HG02678 (cell line): ENCODE measurements around the gene PSMD13.
A peak's percentile ranks its signal among the peaks of the same experiment; 100 is the strongest.

ENCODE experiments used
- ATAC-seq: cut with Tn5 transposase; IDR thresholded peaks from one replicate; pipeline ENCODE4 v1.9.1; 2021; ENCODE audit warnings: mild to moderate bottlenecking, moderate library complexity; ENCODE audit not compliant: unreplicated experiment

The PSMD13 gene

DNA sequence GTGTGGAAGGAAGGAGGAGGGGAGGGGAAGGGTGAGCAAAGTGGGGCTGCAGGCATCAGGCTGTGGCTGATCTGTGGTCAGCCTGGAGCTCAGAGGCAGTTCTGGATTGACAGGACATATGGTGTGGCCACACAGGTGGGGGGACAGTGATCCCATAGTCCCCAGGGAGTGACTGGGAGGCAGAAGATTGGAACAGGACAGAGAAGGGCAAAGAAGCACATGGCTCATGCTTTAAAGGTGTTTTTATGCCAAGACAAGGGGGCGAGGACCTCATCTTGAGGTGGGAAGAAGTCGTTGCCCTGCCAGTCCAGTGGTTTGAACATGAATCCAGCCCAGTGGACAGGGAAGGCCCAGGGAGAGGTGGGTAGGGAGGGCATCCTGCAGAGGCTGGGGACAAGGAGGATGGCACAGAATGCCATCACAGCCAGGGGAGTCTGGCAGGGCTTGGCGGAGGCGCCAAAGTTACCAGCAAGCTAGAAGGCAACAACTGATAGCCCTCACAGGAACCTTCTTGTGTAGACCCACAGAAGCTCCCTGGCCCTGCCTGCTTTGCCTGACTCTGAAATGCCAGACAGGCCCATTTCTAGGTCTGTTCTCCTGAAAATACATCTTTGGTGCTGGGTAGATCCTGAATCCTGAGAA is 32.7 kb upstream of the PSMD13 start:
- ATAC-seq = no peak

DNA sequence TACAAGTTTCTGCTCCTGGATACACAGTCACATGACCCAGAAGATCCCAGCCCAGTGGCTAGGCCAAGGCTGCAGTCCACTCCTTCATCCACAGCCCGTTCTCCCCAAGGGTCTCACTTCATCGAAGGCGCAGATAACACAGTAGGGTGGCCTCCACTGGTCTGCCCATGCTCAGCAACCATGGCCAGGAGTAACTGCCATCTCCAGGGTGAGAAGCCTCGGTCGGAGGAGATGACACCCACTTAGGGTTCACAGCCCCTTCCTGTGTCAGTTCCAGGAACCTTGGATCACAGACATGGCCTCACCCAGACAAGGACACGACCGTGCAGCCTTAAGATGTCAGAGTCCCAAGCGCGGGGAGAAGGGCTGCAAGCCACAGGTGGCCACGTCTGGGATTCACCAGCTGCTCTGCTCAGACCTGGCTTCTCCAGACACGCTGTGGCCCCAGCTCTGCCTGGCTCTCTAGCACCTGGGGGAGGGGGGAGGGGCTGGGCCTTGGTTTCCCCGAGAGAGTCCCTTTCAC is 32.1 kb upstream of the PSMD13 start:
- ATAC-seq = no peak

DNA sequence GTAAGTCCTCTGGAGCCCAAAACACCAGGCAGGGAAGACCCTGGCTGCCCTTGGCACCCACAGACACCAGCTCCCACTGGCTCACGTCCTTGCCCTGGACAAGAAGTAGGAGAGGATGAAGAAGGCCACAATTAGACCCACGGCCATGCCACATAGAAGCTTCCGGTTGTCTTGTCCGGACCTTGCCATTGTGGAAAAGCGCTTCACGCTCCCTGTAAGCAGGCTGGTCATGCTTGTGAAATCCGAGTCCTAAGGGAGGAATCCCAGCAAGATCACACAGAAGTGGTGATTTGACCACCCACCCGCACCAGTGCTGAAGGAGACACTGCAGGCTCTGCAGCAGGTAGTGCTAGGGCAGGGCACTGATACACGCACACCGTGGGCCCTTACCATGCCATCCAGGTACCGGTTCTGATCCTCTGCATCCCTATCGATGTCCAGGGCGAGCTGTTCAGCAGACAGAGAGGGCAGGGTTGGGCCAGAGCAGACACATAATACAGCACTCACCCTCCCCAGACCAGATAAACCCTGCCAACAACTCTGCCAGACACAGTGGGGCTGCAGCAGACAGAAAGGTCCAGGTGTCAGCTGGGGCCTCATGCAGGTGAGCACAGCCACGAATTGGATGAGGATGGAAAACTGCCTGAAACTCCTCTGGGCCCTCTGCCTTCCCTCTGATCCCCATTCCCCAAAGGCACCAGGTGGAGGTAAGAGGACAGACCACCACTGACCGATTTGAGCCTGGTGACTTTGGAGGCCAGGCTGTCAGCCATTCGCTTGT is 31.4 kb upstream of the PSMD13 start:
- no peak for ATAC-seq

DNA sequence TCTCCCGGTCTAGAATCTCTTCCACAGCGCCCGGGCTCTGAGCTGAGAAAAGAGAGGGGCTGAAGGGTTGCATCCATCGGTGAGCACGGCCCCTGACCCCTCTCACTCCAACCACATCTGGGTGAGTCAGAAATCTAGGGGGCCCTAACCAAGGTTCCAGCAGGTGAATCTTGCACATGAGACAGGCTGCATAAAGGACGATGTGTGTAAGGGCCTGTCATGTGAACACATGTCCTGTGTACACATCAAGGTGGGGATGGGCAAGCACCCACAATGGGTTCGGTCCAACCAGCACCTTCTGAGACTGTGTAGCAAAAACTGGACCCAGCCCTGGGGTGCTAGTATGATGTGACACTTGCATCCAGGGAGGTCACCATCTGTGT is 30.8 kb upstream of the PSMD13 start:
- ATAC-seq = no peak

- ATAC-seq = peak; percentile 24
Measured at GRCh38 chr11:206526-207207, 30.1 kb upstream of the PSMD13 start.

DNA sequence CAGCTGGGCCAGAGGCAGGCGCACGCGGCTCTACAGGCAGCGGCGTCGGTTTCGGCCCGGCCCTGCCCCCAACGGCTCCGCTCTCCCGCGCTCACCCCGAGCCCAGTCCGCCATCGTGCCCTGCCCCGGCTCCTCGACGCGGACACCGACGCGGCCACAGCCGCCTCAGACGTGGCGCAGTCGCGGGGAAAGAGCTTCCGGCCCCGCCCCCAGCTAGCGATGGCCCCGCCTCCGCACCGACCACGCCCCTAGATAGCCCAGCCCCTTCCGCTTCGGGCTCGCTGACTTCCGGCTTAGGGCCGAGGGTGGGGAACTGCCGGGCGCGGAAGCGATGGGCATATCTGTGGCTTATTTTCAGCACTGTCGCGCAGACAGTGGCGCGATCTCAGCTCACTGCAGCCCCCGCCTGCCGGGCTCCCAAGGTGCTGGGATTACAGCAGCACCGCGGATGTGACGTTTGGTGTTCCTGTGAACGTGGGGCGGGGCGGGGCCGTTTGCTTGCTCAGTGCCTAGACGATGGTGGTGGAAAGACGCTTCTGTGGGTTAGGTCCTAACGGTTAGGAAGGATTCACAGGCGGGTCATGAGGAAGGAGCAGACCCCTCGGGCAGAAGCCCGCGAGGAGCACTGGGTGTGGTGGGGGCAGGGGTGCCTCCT is 29.4 kb upstream of the PSMD13 start, which contains the start of the genes BET1L and RIC8A:
TSS of gene BET1L (minus strand) at position 192 of the 655 bp plus-strand sequence. CDS start at position 114, 78 bp downstream.
TSS of gene RIC8A (plus strand) at position 501 of the 655 bp plus-strand sequence. CDS start 1,147 bp downstream, outside the sequence.
- ATAC-seq = peak; percentile 78

- ATAC-seq = no peak
Measured at GRCh38 chr11:207863-208180, 29.0 kb upstream of the PSMD13 start.

GRCh38 chr11:208181-208916 is 28.4 kb upstream of the PSMD13 start:
- peak; percentile 48 for ATAC-seq

- ATAC-seq = no peak
Measured at GRCh38 chr11:208917-209260, 27.9 kb upstream of the PSMD13 start.

DNA sequence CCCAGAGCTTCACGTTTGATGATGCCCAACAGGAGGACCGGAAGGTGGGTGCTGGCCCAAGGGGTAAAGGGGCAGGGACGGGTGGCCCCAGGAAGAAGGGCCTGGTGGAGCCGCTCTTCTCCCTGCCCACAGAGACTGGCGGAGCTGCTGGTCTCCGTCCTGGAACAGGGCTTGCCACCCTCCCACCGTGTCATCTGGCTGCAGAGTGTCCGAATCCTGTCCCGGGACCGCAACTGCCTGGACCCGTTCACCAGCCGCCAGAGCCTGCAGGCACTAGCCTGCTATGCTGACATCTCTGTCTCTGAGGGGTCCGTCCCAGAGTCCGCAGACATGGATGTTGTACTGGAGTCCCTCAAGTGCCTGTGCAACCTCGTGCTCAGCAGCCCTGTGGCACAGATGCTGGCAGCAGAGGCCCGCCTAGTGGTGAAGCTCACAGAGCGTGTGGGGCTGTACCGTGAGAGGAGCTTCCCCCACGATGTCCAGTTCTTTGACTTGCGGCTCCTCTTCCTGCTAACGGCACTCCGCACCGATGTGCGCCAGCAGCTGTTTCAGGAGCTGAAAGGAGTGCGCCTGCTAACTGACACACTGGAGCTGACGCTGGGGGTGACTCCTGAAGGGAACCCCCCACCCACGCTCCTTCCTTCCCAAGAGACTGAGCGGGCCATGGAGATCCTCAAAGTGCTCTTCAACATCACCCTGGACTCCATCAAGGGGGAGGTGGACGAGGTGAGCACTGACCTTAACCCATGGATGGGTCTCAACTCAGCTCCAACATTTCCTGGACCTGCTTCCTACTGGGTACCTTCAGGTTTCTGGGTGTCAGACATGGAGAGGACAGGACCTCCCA is 27.3 kb upstream of the PSMD13 start:
- no peak for ATAC-seq

- ATAC-seq = no peak
Measured at GRCh38 chr11:210122-210802, 26.5 kb upstream of the PSMD13 start.

DNA sequence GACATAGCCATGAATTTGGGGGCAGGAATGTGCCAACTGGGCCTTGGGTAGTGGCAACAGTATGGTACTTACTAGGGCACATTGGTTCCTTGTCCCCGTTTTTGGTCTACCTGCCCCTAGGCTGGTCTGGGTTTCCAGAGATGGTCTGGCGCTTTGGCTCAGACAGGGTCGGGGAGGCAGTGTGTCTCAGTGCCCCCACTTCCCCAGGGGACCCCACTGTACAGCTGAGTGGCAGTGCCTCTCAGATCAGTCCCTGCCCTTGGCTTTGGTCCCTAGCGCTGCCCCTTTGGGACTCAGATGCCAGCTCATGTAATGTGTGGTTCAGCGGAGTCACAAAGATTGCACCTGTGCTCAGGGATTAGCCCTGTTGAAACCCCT is 26.0 kb upstream of the PSMD13 start:
- no peak for ATAC-seq

DNA sequence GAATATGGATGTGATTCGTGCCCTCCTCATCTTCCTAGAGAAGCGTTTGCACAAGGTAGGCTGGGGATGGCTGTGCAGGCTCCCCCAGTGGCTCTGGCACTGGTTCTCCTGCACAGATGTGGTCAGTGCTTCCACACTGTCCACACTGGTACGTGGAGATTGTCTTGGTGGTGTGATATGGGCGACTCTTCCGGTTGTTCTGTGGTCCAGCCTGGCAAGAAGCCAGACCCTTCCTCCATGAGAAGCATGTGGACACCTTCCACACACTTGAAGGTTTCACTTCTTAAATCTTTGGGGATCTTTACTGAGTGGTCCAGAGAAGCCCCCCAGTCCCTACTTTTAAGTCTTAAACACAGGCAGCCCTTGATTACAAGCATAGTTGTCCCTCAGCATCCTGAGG is 25.5 kb upstream of the PSMD13 start:
- ATAC-seq = no peak

DNA sequence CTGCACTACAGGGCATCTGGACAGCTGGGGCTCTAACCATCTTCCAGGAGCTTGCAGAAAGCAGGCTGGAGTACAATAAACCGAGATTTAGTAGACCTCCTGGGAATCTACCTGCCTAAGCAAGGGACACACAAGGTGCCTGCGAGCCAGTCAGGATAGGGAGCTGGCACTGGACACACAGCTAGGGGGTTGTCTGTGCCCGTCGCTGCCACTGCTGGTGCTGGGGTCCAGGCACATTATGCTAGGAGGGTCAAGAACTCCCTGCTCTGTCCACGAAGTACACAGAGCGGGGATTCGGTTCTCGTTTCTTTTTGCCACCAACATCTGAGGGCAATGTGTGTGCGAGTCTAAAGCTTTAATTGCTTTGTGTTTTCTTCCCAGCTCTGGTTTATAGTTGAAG is 25.0 kb upstream of the PSMD13 start:
- no peak for ATAC-seq

- no peak for ATAC-seq
Measured at GRCh38 chr11:212150-213100, 24.4 kb upstream of the PSMD13 start.

GRCh38 chr11:213111-213510 is 23.7 kb upstream of the PSMD13 start:
- ATAC-seq = no peak

DNA sequence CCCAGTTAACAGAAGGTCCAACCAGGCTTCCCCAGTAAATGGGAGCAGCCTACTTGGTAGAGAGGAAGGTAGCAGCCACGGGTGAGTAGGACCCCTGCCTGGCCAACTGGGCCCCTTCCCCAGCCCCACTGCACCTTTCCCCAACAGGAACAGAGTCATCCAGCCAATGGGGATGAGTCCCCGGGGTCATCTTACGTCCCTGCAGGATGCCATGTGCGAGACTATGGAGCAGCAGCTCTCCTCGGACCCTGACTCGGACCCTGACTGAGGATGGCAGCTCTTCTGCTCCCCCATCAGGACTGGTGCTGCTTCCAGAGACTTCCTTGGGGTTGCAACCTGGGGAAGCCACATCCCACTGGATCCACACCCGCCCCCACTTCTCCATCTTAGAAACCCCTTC is 22.7 kb upstream of the PSMD13 start:
- no peak for ATAC-seq

DNA sequence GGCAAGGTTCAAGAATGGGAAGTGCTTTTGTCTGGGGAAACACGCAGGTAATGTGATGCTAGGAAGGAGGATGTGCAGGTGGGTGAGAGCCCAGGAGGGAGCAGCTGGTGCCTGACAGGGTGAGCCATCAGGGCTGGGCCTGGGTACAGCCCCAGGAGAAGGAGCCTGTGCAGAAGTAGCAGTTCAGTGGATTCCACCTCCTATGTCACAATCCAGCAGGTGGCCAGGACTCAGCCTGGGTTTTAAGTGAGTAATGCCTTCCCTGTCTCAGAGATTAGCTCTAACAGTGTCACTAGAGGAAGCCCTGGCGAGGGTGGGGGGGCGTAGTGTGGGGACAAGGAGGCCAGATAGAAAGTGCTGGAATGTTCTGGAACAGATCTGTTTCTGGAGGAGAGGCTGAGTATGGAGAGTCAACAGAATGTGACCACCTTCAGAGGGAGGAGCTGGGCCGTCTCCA is 21.2 kb upstream of the PSMD13 start:
- no peak for ATAC-seq
